ENCODE data around the gene RBMS2. TPM values are rescaled to one million over a fixed set of nuclear protein-coding genes. Genes with fewer than 3 reads are reported as not detected.
"Not testable (repeated sequence)": the region's sequence is repeated elsewhere in the genome, so short reads cannot be mapped to it uniquely, and the experiment has no call there.

Gene RBMS2
- total RNA-seq, 4 donors from 2014 or later = 28.6 to 107 (median 33.0) TPM

DNA sequence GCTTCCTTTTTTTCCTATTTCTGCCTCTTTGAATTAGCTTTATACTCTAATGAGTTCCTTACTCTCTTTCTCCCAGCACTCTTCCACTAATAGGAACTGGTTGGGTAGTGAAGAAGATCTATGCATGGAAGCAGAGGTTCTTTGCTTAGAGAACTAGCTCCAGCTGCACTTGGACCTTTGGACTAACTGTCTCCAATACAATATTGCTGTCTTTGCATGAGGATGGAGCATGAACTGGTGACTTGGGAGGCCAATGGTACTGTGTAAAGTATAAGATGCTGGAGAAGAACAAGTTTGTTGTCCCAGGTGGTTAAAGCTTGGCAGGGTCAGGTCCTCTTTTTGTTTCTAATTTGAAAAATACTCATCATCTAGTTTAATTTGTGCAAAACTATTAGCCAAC is 31.3 kb upstream of the RBMS2 start:
- Histone ChIP-seq H3K4me1 (no peaks in the 10 kb centered on the region), H3K27ac (no peak overlapping the region), H3K9me3 (no peaks in the 10 kb centered on the region), H3K36me3 (no peaks in the 10 kb centered on the region), H3K4me3 (no peak overlapping the region), H3K27me3 (no peaks in the 10 kb centered on the region)
- no peak for TF ChIP-seq POLR2A (IDR thresholded peaks at IDR 0.05)
- TF ChIP-seq, protein P1, sequence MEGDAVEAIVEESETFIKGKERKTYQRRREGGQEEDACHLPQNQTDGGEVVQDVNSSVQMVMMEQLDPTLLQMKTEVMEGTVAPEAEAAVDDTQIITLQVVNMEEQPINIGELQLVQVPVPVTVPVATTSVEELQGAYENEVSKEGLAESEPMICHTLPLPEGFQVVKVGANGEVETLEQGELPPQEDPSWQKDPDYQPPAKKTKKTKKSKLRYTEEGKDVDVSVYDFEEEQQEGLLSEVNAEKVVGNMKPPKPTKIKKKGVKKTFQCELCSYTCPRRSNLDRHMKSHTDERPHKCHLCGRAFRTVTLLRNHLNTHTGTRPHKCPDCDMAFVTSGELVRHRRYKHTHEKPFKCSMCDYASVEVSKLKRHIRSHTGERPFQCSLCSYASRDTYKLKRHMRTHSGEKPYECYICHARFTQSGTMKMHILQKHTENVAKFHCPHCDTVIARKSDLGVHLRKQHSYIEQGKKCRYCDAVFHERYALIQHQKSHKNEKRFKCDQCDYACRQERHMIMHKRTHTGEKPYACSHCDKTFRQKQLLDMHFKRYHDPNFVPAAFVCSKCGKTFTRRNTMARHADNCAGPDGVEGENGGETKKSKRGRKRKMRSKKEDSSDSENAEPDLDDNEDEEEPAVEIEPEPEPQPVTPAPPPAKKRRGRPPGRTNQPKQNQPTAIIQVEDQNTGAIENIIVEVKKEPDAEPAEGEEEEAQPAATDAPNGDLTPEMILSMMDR (IDR thresholded peaks at IDR 0.05) = no peak
- DNase-seq = no peak
- intact Hi-C loops (cut with DNase I; ENCODE audit: low total_unique reads) = no loop called here

DNA sequence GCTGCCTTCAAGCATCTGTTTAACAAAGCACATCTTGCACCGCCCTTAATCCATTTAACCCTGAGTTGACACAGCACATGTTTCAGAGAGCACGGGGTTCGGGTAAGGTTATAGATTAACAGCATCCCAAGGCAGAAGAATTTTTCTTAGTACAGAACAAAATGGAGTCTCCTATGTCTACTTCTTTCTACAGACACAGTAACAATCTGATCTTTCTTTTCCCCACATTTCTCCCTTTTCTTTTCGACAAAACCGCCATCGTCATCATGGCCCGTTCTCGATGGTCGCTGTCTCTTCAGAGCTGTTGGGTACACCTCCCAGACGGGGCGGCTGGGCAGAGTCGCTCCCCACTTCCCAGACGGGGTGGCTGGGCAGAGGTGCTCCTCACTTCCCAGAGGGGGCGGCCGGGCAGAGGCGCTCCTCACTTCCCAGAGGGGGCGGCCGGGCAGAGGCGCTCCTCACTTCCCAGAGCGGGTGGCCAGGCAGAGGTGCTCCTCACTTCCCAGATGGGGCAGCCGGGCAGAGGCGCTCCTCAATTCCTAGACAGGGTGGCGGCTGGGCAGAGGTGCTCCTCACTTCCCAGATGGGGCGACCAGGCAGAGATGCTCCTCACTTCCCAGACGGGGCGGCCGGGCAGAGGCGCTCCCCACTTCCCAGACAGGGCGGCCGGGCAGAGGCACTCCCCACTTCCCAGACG is 28.1 kb upstream of the RBMS2 start:
- DNase-seq; H3K36me3 ChIP-seq; H3K4me1 ChIP-seq; H3K9me3 ChIP-seq; H3K4me3 ChIP-seq; H3K27me3 ChIP-seq; intact Hi-C loops (cut with DNase I; ENCODE audit: low total_unique reads); H3K27ac ChIP-seq: not testable (repeated sequence)

GRCh38 chr12:56494106-56494415 is 27.6 kb upstream of the RBMS2 start:
- H3K36me3 ChIP-seq; H3K4me3 ChIP-seq; H3K9me3 ChIP-seq; intact Hi-C loops (cut with DNase I; ENCODE audit: low total_unique reads); H3K27me3 ChIP-seq; H3K27ac ChIP-seq; H3K4me1 ChIP-seq; DNase-seq: not testable (repeated sequence)

- H3K4me1 ChIP-seq; H3K9me3 ChIP-seq; DNase-seq; intact Hi-C loops (cut with DNase I; ENCODE audit: low total_unique reads); H3K27ac ChIP-seq; H3K27me3 ChIP-seq; H3K4me3 ChIP-seq; H3K36me3 ChIP-seq: not testable (repeated sequence)
Measured at GRCh38 chr12:56494481-56494880, 27.1 kb upstream of the RBMS2 start.

GRCh38 chr12:56496704-56497103 is 24.9 kb upstream of the RBMS2 start:
- intact Hi-C loops (cut with DNase I; ENCODE audit: low total_unique reads) = not testable (repeated sequence)

GRCh38 chr12:56498126-56498902 is 23.3 kb upstream of the RBMS2 start:
- intact Hi-C loops (cut with DNase I; ENCODE audit: low total_unique reads) = not testable (repeated sequence)

More at GRCh38 chr12:56496704-56497103, 24.9 kb upstream of the RBMS2 start:
- H3K36me3 ChIP-seq, H3K4me3 ChIP-seq, H3K4me1 ChIP-seq, H3K9me3 ChIP-seq, H3K27me3 ChIP-seq, H3K27ac ChIP-seq: not testable (repeated sequence)
- peak; percentile 66 to 72 for DNase-seq
- TF ChIP-seq, protein P1 (IDR thresholded peaks at IDR 0.05) = peak; percentile 11 to 46 (median 30)

GRCh38 chr12:56499452-56499851 is 22.2 kb upstream of the RBMS2 start:
- H3K4me3 ChIP-seq; H3K27ac ChIP-seq; DNase-seq; intact Hi-C loops (cut with DNase I; ENCODE audit: low total_unique reads); H3K4me1 ChIP-seq; H3K36me3 ChIP-seq; H3K27me3 ChIP-seq; H3K9me3 ChIP-seq: not testable (repeated sequence)

More at GRCh38 chr12:56498126-56498902, 23.3 kb upstream of the RBMS2 start:
- DNase-seq, H3K36me3 ChIP-seq, H3K9me3 ChIP-seq, H3K4me3 ChIP-seq, H3K4me1 ChIP-seq, H3K27ac ChIP-seq, H3K27me3 ChIP-seq: not testable (repeated sequence)

DNA sequence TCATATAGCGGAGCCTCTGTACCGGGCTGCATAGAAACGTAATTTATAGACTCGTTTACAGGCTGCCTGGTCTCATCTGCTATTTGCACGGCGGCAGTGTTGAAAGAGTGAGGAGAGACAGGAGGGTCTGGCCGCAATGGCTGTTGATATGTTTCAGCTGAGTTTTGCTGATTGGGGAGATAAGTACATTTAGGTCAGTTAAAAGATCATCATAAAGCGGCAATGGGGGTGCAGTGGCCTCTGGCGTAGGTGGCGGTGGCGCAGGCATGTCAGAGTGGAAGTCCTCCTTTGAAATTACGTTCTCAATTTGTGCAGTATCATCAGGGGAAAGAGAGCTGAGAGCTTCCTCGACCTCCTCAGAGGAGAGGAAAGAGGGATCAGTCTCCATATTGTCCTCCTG is 21.7 kb upstream of the RBMS2 start:
- DNase-seq; H3K4me1 ChIP-seq; H3K27me3 ChIP-seq; H3K4me3 ChIP-seq; H3K36me3 ChIP-seq; H3K27ac ChIP-seq; H3K9me3 ChIP-seq; intact Hi-C loops (cut with DNase I; ENCODE audit: low total_unique reads): not testable (repeated sequence)

All from uterus (tissue), 4 donors.